NOMO-1 treated with dmso at 0.1 percent for 144 hours (cell line): ENCODE results near the gene AKT3.
"Not testable (repeated sequence)": the region's sequence is repeated elsewhere in the genome, so short reads cannot be mapped to it uniquely, and the experiment has no call there.

Experiments used
- DNase-seq: peaks from one replicate; lab custom pipeline; 2025; ENCODE audit not compliant: unreplicated experiment; lab: John Stamatoyannopoulos, UW

The AKT3 gene

GRCh38 chr1:243842978-243843511 is 7.0 kb downstream of the AKT3 start:
- no peak for DNase-seq

GRCh38 chr1:243842161-243842560 is 7.9 kb downstream of the AKT3 start:
- no peak for DNase-seq

- no peak for DNase-seq
These were observed 8.5 kb downstream of the AKT3 start for GRCh38 chr1:243841507-243841906.

- no peak for DNase-seq
These were observed 12.0 kb downstream of the AKT3 start for GRCh38 chr1:243837907-243838535.

DNA sequence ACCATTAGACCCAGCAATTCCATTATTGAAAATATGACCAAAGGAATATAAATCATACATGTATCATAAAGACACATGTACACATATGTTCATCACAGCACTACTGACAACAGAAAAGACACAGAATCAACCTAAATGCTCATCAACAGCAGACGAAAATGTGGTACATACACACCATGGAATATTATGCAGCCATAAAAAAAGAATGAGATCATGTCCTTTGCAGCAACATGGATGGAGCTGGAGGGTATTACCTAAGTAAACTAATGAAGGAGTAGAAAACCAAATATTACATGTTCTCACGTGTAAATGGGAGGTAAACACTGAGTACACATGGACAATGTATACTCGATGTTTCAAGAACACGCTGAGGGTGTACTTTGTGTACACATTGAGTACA is 15.9 kb downstream of the AKT3 start:
- DNase-seq, result no peak

- no peak for DNase-seq
These were observed 18.6 kb downstream of the AKT3 start for GRCh38 chr1:243831463-243831862.

DNA sequence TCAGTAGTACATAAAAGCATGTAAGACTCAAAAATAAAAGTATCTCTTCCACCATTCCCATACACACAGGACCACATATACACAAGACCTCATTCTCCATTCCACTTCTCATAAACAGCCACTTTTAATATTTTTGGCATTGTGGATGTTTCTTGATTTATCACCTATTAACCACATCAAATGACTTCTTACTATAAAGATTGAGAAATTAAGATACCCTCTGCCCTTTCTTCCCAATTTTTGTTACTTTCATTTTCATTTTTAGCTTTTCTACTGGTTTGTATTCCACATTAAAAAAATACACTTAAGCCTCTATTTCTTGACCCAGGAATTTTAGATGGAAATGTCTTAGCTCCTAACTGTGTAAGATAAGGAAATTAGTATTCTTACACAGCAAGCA is 22.8 kb downstream of the AKT3 start:
- no peak for DNase-seq

- not testable (repeated sequence) for DNase-seq
These were observed 25.1 kb downstream of the AKT3 start for GRCh38 chr1:243824907-243825306.

DNA sequence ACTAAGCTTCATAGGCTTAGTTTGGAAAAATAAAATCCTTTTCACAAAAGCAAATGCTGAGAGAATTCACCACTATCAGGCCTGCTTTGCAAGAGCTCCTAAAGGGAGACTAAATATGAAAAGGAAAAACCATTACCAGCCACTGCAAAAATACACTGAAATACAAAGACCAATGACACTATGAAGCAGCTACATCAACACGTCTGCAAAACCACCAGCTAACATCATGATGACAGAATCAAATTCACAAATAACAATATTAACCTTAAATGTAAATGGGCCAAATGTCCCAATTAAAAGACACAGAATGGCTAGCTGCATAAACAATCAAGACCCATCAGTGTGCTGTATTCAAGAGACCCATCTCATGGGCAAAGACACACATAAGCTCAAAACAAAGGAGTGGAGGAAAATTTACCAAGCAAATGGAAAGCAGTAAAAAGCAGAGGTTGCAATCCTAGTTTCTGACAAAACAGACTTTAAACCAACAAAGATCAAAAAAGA is 28.8 kb downstream of the AKT3 start:
- DNase-seq, result no peak

GRCh38 chr1:243819438-243819839 is 30.6 kb downstream of the AKT3 start:
- no peak for DNase-seq

- no peak for DNase-seq
These were observed 31.1 kb downstream of the AKT3 start for GRCh38 chr1:243818978-243819377.

DNA sequence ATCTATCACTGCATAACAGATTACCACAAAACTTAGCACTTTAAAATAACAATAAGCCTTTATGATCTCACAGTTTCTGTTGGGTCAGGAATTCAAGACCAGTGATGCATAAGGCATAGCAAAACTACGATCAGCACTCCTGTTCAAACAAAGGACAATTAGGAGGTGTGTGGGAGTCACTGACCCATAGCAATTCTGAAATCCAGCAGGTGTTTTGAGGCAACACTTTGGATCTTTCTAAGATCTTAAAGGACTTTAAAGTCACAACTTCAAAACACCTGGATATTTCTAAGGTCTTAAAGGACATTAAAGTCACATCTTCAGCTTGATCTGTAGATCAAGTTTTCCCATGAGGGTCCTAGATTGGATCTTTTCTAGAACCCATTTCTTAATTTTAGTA is 35.3 kb downstream of the AKT3 start:
- DNase-seq, result no peak

- not testable (repeated sequence) for DNase-seq
These were observed 42.7 kb downstream of the AKT3 start for GRCh38 chr1:243807346-243807745.

DNA sequence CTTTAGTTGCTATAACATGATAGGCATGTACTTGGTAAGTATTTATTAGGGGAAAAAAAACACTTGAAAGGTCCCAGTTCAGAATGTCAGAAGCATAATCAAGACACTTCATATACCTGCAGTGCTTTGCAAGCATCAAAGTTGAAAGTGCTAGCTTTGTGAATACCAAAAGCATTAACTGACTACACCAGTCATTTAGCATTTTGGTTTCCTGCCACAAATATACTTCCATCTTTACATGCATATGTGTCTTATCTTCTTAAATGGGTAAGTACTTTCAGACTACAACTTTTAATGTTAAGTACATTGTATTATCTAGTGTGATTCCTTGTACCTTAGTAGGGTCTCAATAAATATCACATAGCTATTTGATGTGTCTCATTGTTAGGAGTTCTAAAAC is 43.7 kb downstream of the AKT3 start:
- no peak for DNase-seq

GRCh38 chr1:243802736-243803135 is 47.3 kb downstream of the AKT3 start:
- DNase-seq, result no peak

- DNase-seq, result no peak
These were observed 48.7 kb downstream of the AKT3 start for GRCh38 chr1:243801378-243801777.

DNA sequence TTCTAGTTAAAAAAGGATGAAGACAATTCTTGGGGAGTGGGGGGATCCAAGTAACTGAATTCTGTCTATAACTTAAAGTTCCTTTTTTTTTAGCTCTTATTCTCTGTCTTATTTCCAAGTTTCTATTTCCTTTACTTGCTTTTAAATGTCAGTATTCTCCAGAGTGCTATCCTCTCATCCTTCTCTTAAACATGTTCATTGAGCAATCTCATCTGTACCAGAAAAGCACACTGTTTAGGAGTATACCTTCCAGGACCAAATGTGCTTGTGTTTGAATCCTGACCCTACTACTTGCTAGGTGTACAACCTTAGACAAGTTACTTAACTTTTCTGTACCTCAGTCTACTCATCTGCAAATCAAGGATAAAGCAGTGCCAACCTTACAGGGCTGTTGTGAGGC is 50.1 kb downstream of the AKT3 start:
- DNase-seq, result no peak

- no peak for DNase-seq
These were observed 51.3 kb downstream of the AKT3 start for GRCh38 chr1:243798726-243799125.

GRCh38 chr1:243796016-243796415 is 54.0 kb downstream of the AKT3 start:
- no peak for DNase-seq

DNA sequence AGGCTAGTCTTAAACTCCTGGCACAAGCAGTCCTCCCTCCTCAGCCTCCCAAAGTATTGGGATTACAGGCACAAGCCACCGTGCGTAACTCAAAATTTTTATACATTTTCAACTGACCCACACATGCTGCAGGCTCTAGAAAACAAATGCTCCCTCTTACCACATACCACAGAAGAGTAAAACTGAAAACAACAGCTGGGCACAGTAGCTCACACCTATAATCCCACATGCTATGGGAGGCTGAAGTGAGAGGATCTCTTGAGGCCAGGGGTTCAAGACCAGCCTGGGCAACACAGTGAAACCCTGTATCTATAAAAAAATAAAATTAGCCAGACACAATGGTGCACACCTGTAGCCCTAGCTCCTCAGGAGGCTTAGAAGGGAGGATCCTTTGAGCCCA is 56.7 kb downstream of the AKT3 start:
- no peak for DNase-seq

DNA sequence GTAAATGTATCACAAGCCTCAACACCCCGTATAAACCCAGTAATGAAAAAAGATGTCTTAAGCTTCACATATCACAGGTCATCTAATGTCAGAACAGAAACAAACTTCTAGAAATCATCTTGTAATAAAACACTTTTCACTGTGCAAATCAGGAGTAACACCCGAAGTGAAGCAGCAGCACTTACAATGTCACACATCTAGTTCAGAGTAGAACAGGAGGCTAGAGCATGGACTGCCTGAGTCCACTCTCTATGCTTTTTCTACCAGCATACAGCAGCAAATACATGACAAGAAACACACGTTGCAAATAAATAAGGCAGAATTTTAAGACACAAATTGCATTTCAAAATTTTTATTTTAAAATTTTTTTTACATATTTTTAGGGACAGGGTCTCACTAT is 57.2 kb downstream of the AKT3 start:
- no peak for DNase-seq

GRCh38 chr1:243792401-243792800 is 57.6 kb downstream of the AKT3 start:
- no peak for DNase-seq
